H9 (cell line): ENCODE results near the gene CCSER1. TPM values are rescaled to one million over a fixed set of nuclear protein-coding genes. Genes with fewer than 3 reads are reported as not detected.

Source experiments
- DNase-seq: peaks from one replicate; pipeline ENCODE4 v3.0.0-alpha.2; 2017
- H2AFZ ChIP-seq: one replicate; pipeline ENCODE4 v1.6.1; 2013; ENCODE audit warnings: mild to moderate bottlenecking, low read length, control low read depth, moderate library complexity
- H2AK5ac ChIP-seq: 2 replicates; pipeline ENCODE4 v1.6.1; 2013; ENCODE audit warnings: low read length, control low read depth, mixed read lengths; ENCODE audit not compliant: insufficient read length
- H2BK120ac ChIP-seq: one replicate; pipeline ENCODE4 v1.6.1; 2013; ENCODE audit warnings: low read depth, mild to moderate bottlenecking, low read length, control low read depth, inconsistent platforms; ENCODE audit not compliant: poor library complexity, severe bottlenecking
- H2BK12ac ChIP-seq: 2 replicates; pipeline ENCODE4 v1.6.1; 2013; ENCODE audit warnings: low read length, control low read depth, mixed read lengths, low read depth; ENCODE audit not compliant: insufficient read length
- H2BK15ac ChIP-seq: 2 replicates; pipeline ENCODE4 v1.6.1; 2013; ENCODE audit warnings: low read depth, low read length, control low read depth
- H2BK20ac ChIP-seq: one replicate; pipeline ENCODE4 v1.6.1; 2013; ENCODE audit warnings: low read depth, mild to moderate bottlenecking, low read length, control low read depth, inconsistent platforms; ENCODE audit not compliant: poor library complexity, severe bottlenecking
- H2BK5ac ChIP-seq: 2 replicates; pipeline ENCODE4 v1.6.1; 2013; ENCODE audit warnings: low read length, control low read depth, mixed read lengths; ENCODE audit not compliant: insufficient read length
- H3K14ac ChIP-seq: 2 replicates; pipeline ENCODE4 v1.6.1; 2013; ENCODE audit warnings: low read length, control low read depth; ENCODE audit not compliant: insufficient read depth
- H3K18ac ChIP-seq: 2 replicates; pipeline ENCODE4 v1.6.1; 2013; ENCODE audit warnings: low read depth, mild to moderate bottlenecking, mixed read lengths, low read length, control low read depth; ENCODE audit not compliant: insufficient read length
- H3K23ac ChIP-seq: 2 replicates; pipeline ENCODE4 v1.6.1; 2013; ENCODE audit warnings: low read length, control low read depth, mixed read lengths, low read depth; ENCODE audit not compliant: insufficient read length
- H3K23me2 ChIP-seq: 2 replicates; pipeline ENCODE4 v1.6.1; 2013; ENCODE audit warnings: low read depth, mild to moderate bottlenecking, mixed read lengths, low read length, control low read depth; ENCODE audit not compliant: insufficient read length, poor library complexity, severe bottlenecking
- H3K27ac ChIP-seq: 2 replicates; pipeline ENCODE4 v1.5.1; 2013; ENCODE audit warnings: low read length, control low read depth, mixed read lengths, low read depth; ENCODE audit not compliant: insufficient read length
- H3K27me3 ChIP-seq: 2 replicates; pipeline ENCODE4 v1.6.1; 2013; ENCODE audit warnings: low read length, control low read depth, inconsistent platforms; ENCODE audit not compliant: insufficient read depth
- H3K4ac ChIP-seq: 2 replicates; pipeline ENCODE4 v1.6.1; 2013; ENCODE audit warnings: low read depth, mild to moderate bottlenecking, control low read depth, inconsistent platforms, low read length, moderate library complexity
- H3K4me1 ChIP-seq: 2 replicates; pipeline ENCODE4 v1.6.1; 2013; ENCODE audit warnings: low read length, control low read depth, inconsistent platforms; ENCODE audit not compliant: insufficient read depth
- H3K4me2 ChIP-seq: 2 replicates; pipeline ENCODE4 v1.6.1; 2013; ENCODE audit warnings: low read length, control low read depth, mixed read lengths; ENCODE audit not compliant: insufficient read length, insufficient read depth
- H3K56ac ChIP-seq: 2 replicates; pipeline ENCODE4 v1.6.1; 2013; ENCODE audit warnings: low read depth, mild to moderate bottlenecking, mixed read lengths, low read length, control low read depth; ENCODE audit not compliant: insufficient read length
- H3K79me1 ChIP-seq: 2 replicates; pipeline ENCODE4 v1.6.1; 2013; ENCODE audit warnings: low read depth, mild to moderate bottlenecking, moderate library complexity, low read length, control low read depth, inconsistent platforms; ENCODE audit not compliant: insufficient read depth, poor library complexity, severe bottlenecking
- H3K79me2 ChIP-seq: 2 replicates; pipeline ENCODE4 v1.6.1; 2013; ENCODE audit warnings: low read length, control low read depth, inconsistent platforms; ENCODE audit not compliant: insufficient read depth
- H3K9ac ChIP-seq: 2 replicates; pipeline ENCODE4 v1.6.1; 2013; ENCODE audit warnings: low read length, control low read depth, mixed read lengths; ENCODE audit not compliant: insufficient read length; ENCODE audit errors: extremely low read depth
- H3K9me3 ChIP-seq: one replicate; pipeline ENCODE4 v1.6.1; 2013; ENCODE audit warnings: low read depth, low read length, inconsistent platforms; ENCODE audit not compliant: control insufficient read depth
- H3T11ph ChIP-seq: one replicate; pipeline ENCODE4 v1.6.1; 2013; ENCODE audit warnings: mild to moderate bottlenecking, low read length, control low read depth, inconsistent platforms
- H4K20me1 ChIP-seq: one replicate; pipeline ENCODE4 v1.6.1; 2013; ENCODE audit not compliant: control insufficient read depth, insufficient read length, insufficient read depth
- H4K5ac ChIP-seq: 2 replicates; pipeline ENCODE4 v1.6.1; 2013; ENCODE audit warnings: low read depth, mild to moderate bottlenecking, mixed read lengths, low read length, control low read depth; ENCODE audit not compliant: insufficient read length
- H4K8ac ChIP-seq: replicated peaks from 2 replicates; pipeline ENCODE4 v1.6.1; 2013; ENCODE audit warnings: low read length, control low read depth, mixed read lengths, low read depth; ENCODE audit not compliant: insufficient read length
- H4K91ac ChIP-seq: 2 replicates; pipeline ENCODE4 v1.6.1; 2013; ENCODE audit warnings: low read depth, mild to moderate bottlenecking, moderate library complexity, mixed read lengths, low read length, control low read depth; ENCODE audit not compliant: insufficient read length
- H3K27ac Mint-ChIP-seq, 3 experiments: 2 replicates in 2 of 3; 3 replicates in 1 of 3; pipeline ENCODE4 v1.8.0; 2020 to 2021; ENCODE audit warnings: mixed read lengths in 3 of 3, mild to moderate bottlenecking in 1 of 3, moderate library complexity in 1 of 3
- H3K27me3 Mint-ChIP-seq: 2 replicates; pipeline ENCODE4 v1.8.0; 2021; ENCODE audit warnings: low read depth, mild to moderate bottlenecking, moderate library complexity, mixed read lengths
- H3K36me3 Mint-ChIP-seq, 3 experiments: 2 replicates in 2 of 3; 3 replicates in 1 of 3; pipeline ENCODE4 v1.8.0; 2020 to 2021; ENCODE audit warnings: low read depth in 3 of 3, mixed read lengths in 3 of 3; ENCODE audit not compliant: insufficient read depth in 1 of 3
- H3K4me1 Mint-ChIP-seq, 2 experiments: 2 replicates each; pipeline ENCODE4 v1.8.0; 2020; ENCODE audit warnings: mixed read lengths in 2 of 2
- H3K4me3 Mint-ChIP-seq, 2 experiments: 2 replicates in 1 of 2; 3 replicates in 1 of 2; pipeline ENCODE4 v1.8.0; 2020 to 2021; ENCODE audit warnings: mild to moderate bottlenecking in 2 of 2, mixed read lengths in 2 of 2, moderate library complexity in 1 of 2
- H3K9me3 Mint-ChIP-seq, 2 experiments: 2 replicates in 1 of 2; 3 replicates in 1 of 2; pipeline ENCODE4 v1.8.0; 2020; ENCODE audit warnings: mild to moderate bottlenecking in 2 of 2, mixed read lengths in 2 of 2, moderate library complexity in 1 of 2
- CTCF ChIP-seq: fragments of 200-600 bp; sonication (generic); conservative IDR thresholded peaks from 3 replicates; pipeline ENCODE4 v1.8.0; 2021; ENCODE audit warnings: antibody characterized with exemption, mild to moderate bottlenecking
- WGBS: extraction: QIAGEN DNeasy Blood & Tissue Kit; methylation state at CpG from one replicate; pipeline ENCODE4 v1.1.7; 2013; ENCODE audit warnings: missing lambda C conversion rate, low lambda C conversion rate, mixed read lengths; ENCODE audit not compliant: insufficient read length; ENCODE audit errors: extremely low coverage; 5-methylcytosine and 5-hydroxymethylcytosine counted together
- total RNA-seq: library from RNA; stranded (reverse); gene quantifications from 2 replicates; pipeline ENCODE4 v1.2.1, GENCODE V29; 2021

CCSER1 gene
- total RNA-seq, 1 experiment from 2014 or later = 0.37 TPM

DNA sequence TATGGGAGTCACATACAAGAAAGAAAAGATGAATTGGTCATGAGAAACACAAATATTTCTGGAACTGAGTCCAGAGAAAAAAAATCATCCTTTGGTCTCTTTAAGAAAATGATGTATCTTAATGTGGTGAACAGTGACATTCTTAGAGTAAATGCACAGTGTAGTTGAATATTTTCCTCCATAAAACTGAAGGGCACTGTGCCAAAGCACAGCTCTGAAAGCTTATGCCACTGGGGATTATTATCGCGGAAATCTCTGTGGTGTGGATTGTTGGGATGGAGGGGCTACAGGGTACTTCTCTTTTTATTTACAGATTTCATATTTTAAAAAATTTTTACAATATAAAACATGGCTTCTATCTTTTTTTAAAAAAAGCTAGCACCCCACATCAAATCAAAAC, 908.1 kb downstream of the CCSER1 start:
- Histone ChIP-seq H2BK5ac (no peak overlapping the region), H2BK12ac (no peak overlapping the region), H3K23ac (no peak overlapping the region), H3K4me2 (no peak overlapping the region), H3K9ac (no peak overlapping the region), H3T11ph (no peak overlapping the region), H3K18ac (no peak overlapping the region), H2BK20ac (no peak overlapping the region), H3K27me3 (no peaks in the 10 kb centered on the region), H3K56ac (no peak overlapping the region), H4K8ac (no peak overlapping the region), H4K91ac (no peak overlapping the region), H3K79me1 (no peaks in the 10 kb centered on the region), H4K5ac (no peak overlapping the region), H2AK5ac (no peak overlapping the region), H2BK120ac (no peak overlapping the region), H3K27ac (no peak overlapping the region), H3K9me3 (no peaks in the 10 kb centered on the region), H2BK15ac (no peak overlapping the region), H2AFZ (no peak overlapping the region), H3K14ac (no peak overlapping the region), H4K20me1 (no peaks in the 10 kb centered on the region), H3K79me2 (no peaks in the 10 kb centered on the region), H3K4me1 (no peaks in the 10 kb centered on the region), H3K23me2 (no peaks in the 10 kb centered on the region), H3K4ac (no peak overlapping the region)
- Mint-ChIP-seq H3K27ac (no peak overlapping the region), H3K9me3 (no peaks in the 10 kb centered on the region), H3K27me3 (no peaks in the 10 kb centered on the region), H3K36me3 (no peaks in the 10 kb centered on the region; a peak in 1 of 7 replicates), H3K4me1 (peaks cover 3 to 4% of the 10 kb centered on the region in 2 experiments), H3K4me3 (no peak overlapping the region)
- WGBS = no CpG with 5 or more reads among the region's 2 CpGs
- DNase-seq = no peak
- TF ChIP-seq CTCF = no peak
